SK-N-SH (cell line): ENCODE measurements around the gene UBC. TPM values are rescaled to one million over a fixed set of nuclear protein-coding genes. Genes with fewer than 3 reads are reported as not detected.

Source experiments
- CTCF ChIA-PET: fragments of 300-600, 350-600 bp; formaldehyde crosslinking; extraction: SDS; loops from one replicate; lab custom pipeline; 2021; lab: Yijun Ruan, JAX
- POLR2A ChIA-PET: fragments of 350-600 bp; sonication (Branson Sonifier 250); formaldehyde crosslinking; extraction: SDS; loops from one replicate; lab custom pipeline; 2020; ENCODE audit warnings: antibody characterized with exemption, inconsistent platforms; lab: Yijun Ruan, JAX
- DNase-seq: peaks from one replicate; pipeline ENCODE4 v3.0.0; 2012
- H2AFZ ChIP-seq: fragments of 200-600 bp; sonication (generic); 2 replicates; pipeline ENCODE4 v1.8.1; 2016; ENCODE audit warnings: antibody characterized with exemption, mild to moderate bottlenecking, low read depth
- H3F3A ChIP-seq: fragments of 200-600 bp; sonication (generic); replicated peaks from 2 replicates; pipeline ENCODE3; 2016; ENCODE audit warnings: antibody characterized with exemption, mild to moderate bottlenecking; ENCODE audit not compliant: insufficient read depth
- H3K27ac ChIP-seq, 2 experiments: fragments of 200-500 bp in 1 of 2; fragments of 200-600 bp in 1 of 2; sonication (Bioruptor generic) in 1 of 2; sonication (generic), shearing (Covaris generic) in 1 of 2; 2 replicates each; pipeline versions ENCODE4 v1.5.1 to v1.6.1; 2014 to 2016; ENCODE audit warnings: low read depth in 2 of 2, inconsistent platforms in 1 of 2, low read length in 1 of 2, mild to moderate bottlenecking in 1 of 2, mixed read lengths in 1 of 2
- H3K27me3 ChIP-seq: fragments of 200-600 bp; sonication (generic), shearing (Covaris generic); 2 replicates; pipeline ENCODE4 v1.6.1; 2016; ENCODE audit warnings: mixed run types; ENCODE audit not compliant: insufficient read depth
- H3K36me3 ChIP-seq, 2 experiments: fragments of 200-500 bp in 1 of 2; fragments of 200-600 bp in 1 of 2; sonication (Bioruptor generic) in 1 of 2; sonication (generic) in 1 of 2; replicated peaks in 1 of 2; 2 replicates each; pipeline versions ENCODE3 to v1.5.1; 2014 to 2016; ENCODE audit warnings: low read length in 1 of 2, mild to moderate bottlenecking in 1 of 2; ENCODE audit not compliant: insufficient read depth in 2 of 2, control insufficient read depth in 1 of 2
- H3K4me1 ChIP-seq, 2 experiments: fragments of 200-500 bp in 1 of 2; fragments of 200-600 bp in 1 of 2; sonication (Bioruptor generic) in 1 of 2; sonication (generic), shearing (Covaris generic) in 1 of 2; 2 replicates each; pipeline versions ENCODE4 v1.5.1 to v1.6.1; 2014 to 2016; ENCODE audit warnings: low read depth in 1 of 2, low read length in 1 of 2, mixed run types in 1 of 2; ENCODE audit not compliant: insufficient read depth in 2 of 2, control insufficient read depth in 1 of 2
- H3K4me2 ChIP-seq: fragments of 200-600 bp; sonication (generic), shearing (Covaris generic); 2 replicates; pipeline ENCODE4 v1.6.1; 2017; ENCODE audit warnings: mixed run types
- H3K4me3 ChIP-seq, 2 experiments: fragments of 200-500 bp in 1 of 2; fragments of 200-600 bp in 1 of 2; sonication (Bioruptor generic) in 1 of 2; sonication (generic), shearing (Covaris generic) in 1 of 2; 2 replicates each; pipeline versions ENCODE4 v1.5.1 to v1.8.1; 2014 to 2016; ENCODE audit warnings: low read depth in 2 of 2, inconsistent platforms in 1 of 2, low read length in 1 of 2, mild to moderate bottlenecking in 1 of 2, mixed read lengths in 1 of 2, moderate library complexity in 1 of 2
- H3K79me2 ChIP-seq: fragments of 200-600 bp; sonication (generic); 2 replicates; pipeline ENCODE4 v1.8.1; 2017; ENCODE audit warnings: mild to moderate bottlenecking; ENCODE audit not compliant: insufficient read depth
- H3K9ac ChIP-seq: fragments of 200-600 bp; sonication (generic); 2 replicates; pipeline ENCODE4 v1.6.1; 2017; ENCODE audit warnings: mixed run types
- H3K9me2 ChIP-seq: fragments of 200-600 bp; sonication (generic); 2 replicates; pipeline ENCODE4 v1.6.1; 2017; ENCODE audit warnings: mixed run types
- H3K9me3 ChIP-seq: fragments of 200-600 bp; sonication (generic); 2 replicates; pipeline ENCODE4 v1.6.1; 2017; ENCODE audit warnings: mixed run types, mild to moderate bottlenecking, moderate library complexity
- H4K20me1 ChIP-seq: fragments of 200-600 bp; sonication (generic); 2 replicates; pipeline ENCODE4 v1.6.1; 2017; ENCODE audit warnings: mild to moderate bottlenecking, mixed run types; ENCODE audit not compliant: insufficient read depth
- CHD2 ChIP-seq: fragments of 150-350 bp; IDR thresholded peaks from 2 replicates; pipeline ENCODE4 v1.6.1; 2018; ENCODE audit warnings: low read length; ENCODE audit not compliant: partially characterized antibody
- EZH2phosphoT487 ChIP-seq: fragments of 200-600 bp; sonication (generic); IDR thresholded peaks from 2 replicates; pipeline ENCODE4 v1.6.1; 2017; ENCODE audit warnings: low read depth, mixed run types, mild to moderate bottlenecking, antibody characterized with exemption, moderate library complexity, borderline replicate concordance
- FOSL2 ChIP-seq: IDR thresholded peaks from 2 replicates; pipeline ENCODE4 v1.4.0; 2012; ENCODE audit warnings: low read depth, mild to moderate bottlenecking, moderate library complexity, borderline replicate concordance
- FOXJ3 ChIP-seq: sonication (generic); formaldehyde crosslinking; IDR thresholded peaks from 2 replicates; pipeline ENCODE4 v1.5.1; 2020; ENCODE audit warnings: mild to moderate bottlenecking, missing genetic modification reagents
- GABPA ChIP-seq: IDR thresholded peaks from 2 replicates; pipeline ENCODE4 v1.4.0; 2012; ENCODE audit warnings: low read depth, mild to moderate bottlenecking
- JUND ChIP-seq: IDR thresholded peaks from 2 replicates; pipeline ENCODE4 v1.4.0; 2012
- MEF2A ChIP-seq: IDR thresholded peaks from 2 replicates; pipeline ENCODE4 v1.4.0; 2012; ENCODE audit warnings: low read depth, borderline replicate concordance
- NFIC ChIP-seq: IDR thresholded peaks from 2 replicates; pipeline ENCODE4 v1.4.0; 2012; ENCODE audit warnings: borderline replicate concordance
- RAD21 ChIP-seq: IDR thresholded peaks from 2 replicates; pipeline ENCODE4 v1.6.1; 2012; ENCODE audit warnings: mild to moderate bottlenecking, low read length
- RFX5 ChIP-seq: IDR thresholded peaks from 2 replicates; pipeline ENCODE4 v1.6.1; 2012; ENCODE audit warnings: mild to moderate bottlenecking, improper control_type of control experiment, low read length
- RXRA ChIP-seq: IDR thresholded peaks from 2 replicates; pipeline ENCODE4 v1.4.0; 2012; ENCODE audit warnings: low read depth, mild to moderate bottlenecking, borderline replicate concordance
- SMC3 ChIP-seq: IDR thresholded peaks from 2 replicates; pipeline ENCODE4 v1.6.1; 2012; ENCODE audit warnings: low read depth, low read length, improper control_type of control experiment
- TCF12 ChIP-seq: IDR thresholded peaks from 2 replicates; pipeline ENCODE4 v1.4.0; 2012
- YY1 ChIP-seq: IDR thresholded peaks from 2 replicates; pipeline ENCODE4 v1.4.0; 2012; ENCODE audit warnings: low read depth, mild to moderate bottlenecking
- WGBS: methylation state at CpG from one replicate; pipeline ENCODE4 v1.1.6; 2017; ENCODE audit warnings: low lambda C conversion rate; 5-methylcytosine and 5-hydroxymethylcytosine counted together
- polyA plus RNA-seq, 3 experiments: library from polyadenylated mRNA; depleted of rRNA; stranded (reverse); fragments of >200 nt; gene quantifications; 2 replicates each; pipeline ENCODE4 v1.2.3, GENCODE V29; 2012
- TF ChIP-seq, protein P1 (sequence below): fragments of 150-350 bp; IDR thresholded peaks from 2 replicates; pipeline ENCODE4 v1.6.1; 2016; ENCODE audit warnings: mild to moderate bottlenecking, low read depth, low read length
- TF ChIP-seq, protein P2 (sequence below): fragments of 200-600 bp; sonication (generic); IDR thresholded peaks from 2 replicates; pipeline ENCODE4 v1.6.1; 2017; ENCODE audit warnings: antibody characterized with exemption, mild to moderate bottlenecking, moderate library complexity
- TF ChIP-seq, protein P3 (sequence below): IDR thresholded peaks from 2 replicates; pipeline ENCODE4; 2012

The UBC gene
- polyA plus RNA-seq, 1 of the 3 experiments (the other 2 are of a cell fraction): 1,327 TPM

DNA sequence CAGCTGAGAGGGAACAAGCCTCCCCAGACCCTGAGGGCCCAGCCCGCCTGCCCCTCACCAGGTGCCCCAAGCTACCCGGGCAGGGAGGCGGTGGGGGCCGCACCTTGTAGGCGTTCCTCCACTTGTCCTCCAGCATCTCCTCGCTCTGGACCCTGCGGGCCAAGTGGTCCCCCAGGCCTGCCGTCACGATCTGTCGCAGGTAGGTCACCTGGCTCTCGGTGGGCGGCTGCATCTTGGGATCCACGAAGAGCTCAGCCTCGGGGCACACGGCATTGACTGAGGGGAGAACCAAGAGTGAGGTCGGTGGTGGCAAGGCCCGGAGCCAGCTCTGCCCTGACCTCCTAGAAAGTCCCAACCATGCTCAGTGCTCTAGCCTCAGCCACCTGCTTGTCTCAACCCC, 37.8 kb upstream of the UBC start:
- 98% methylated on average over 11 of the region's 17 CpGs for WGBS
- no peaks in the 10 kb centered on the region for H3K27me3 ChIP-seq
- TF ChIP-seq EZH2phosphoT487 (no peak), RXRA (no peak), MEF2A (no peak), TCF12 (no peak), GABPA (no peak)
- TF ChIP-seq, protein P1, sequence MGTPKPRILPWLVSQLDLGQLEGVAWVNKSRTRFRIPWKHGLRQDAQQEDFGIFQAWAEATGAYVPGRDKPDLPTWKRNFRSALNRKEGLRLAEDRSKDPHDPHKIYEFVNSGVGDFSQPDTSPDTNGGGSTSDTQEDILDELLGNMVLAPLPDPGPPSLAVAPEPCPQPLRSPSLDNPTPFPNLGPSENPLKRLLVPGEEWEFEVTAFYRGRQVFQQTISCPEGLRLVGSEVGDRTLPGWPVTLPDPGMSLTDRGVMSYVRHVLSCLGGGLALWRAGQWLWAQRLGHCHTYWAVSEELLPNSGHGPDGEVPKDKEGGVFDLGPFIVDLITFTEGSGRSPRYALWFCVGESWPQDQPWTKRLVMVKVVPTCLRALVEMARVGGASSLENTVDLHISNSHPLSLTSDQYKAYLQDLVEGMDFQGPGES: no peak
- no peaks in the 10 kb centered on the region for H3K9me2 ChIP-seq
- ChIA-PET CTCF (interaction anchor here (0.8 to 5.2 kb wide), 3 partner anchors 12 to 46 kb away, joined by 3 to 31 read pairs (median 4); no protein-coding TSS in a partner anchor), POLR2A (no interaction called here)
- H3F3A ChIP-seq: no peaks in the 10 kb centered on the region
- no peaks in the 10 kb centered on the region for H4K20me1 ChIP-seq
- no peak overlapping the region for H3K4me2 ChIP-seq
- DNase-seq: peak; percentile 21
- H3K9ac ChIP-seq: no peak overlapping the region
- no peaks in the 10 kb centered on the region for H3K4me1 ChIP-seq
- no peak overlapping the region for H3K4me3 ChIP-seq
- H2AFZ ChIP-seq: no peak overlapping the region
- H3K36me3 ChIP-seq: peaks cover 16 to 44% of the 10 kb centered on the region in 2 experiments
- H3K9me3 ChIP-seq: no peaks in the 10 kb centered on the region
- H3K79me2 ChIP-seq: no peaks in the 10 kb centered on the region
- H3K27ac ChIP-seq: no peak overlapping the region

DNA sequence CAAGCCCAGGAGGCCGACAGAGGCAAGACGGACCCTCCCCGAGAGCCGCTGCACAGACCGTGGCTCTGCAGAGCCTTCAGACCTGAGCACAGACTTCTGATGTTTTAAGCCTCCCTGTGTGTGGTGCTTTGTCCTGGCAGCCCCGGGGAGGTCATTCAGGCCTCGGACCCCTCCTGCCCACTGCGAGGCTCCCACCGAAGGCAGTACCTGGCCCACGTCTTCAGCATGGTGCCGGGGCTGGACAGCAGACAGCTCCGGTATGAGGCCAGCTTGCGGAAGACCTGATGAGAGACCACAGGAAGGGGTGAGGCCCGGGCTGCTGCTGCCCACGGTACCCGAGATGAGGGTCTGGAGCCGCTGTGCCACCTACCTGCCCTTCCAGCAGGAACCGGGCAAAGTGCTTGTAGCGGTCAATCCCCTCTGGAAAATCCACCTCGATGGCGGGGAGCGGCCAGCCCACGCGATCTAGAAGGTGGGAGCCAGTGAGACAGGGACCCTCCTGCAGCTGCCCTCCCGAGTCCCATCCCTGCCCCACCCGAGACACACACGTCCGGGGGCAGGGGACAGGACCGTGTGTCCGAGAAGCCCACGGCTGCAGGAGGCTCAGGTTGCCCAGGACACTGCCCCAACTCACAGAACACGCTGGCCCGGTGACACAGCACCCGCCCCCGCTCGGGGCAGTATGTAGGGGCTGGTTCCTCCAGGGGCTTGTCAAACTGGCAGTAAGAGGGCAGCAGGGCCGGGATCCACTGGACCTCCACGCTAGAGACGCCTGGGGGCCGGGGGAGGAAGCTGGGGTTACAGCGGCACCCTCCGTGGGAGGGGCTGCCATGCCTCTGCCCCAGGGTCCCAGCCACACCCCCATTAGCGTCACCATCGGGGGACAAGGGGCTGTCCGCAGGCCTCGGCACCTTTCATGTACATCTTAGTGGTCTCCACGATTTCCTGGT, 35.6 kb upstream of the UBC start:
- no peaks in the 10 kb centered on the region for H4K20me1 ChIP-seq
- H3K36me3 ChIP-seq: peaks cover 14 to 31% of the 10 kb centered on the region in 2 experiments
- no peaks in the 10 kb centered on the region for H3K9me3 ChIP-seq
- peak; percentile 16 for DNase-seq
- TF ChIP-seq NFIC: no peak
- no peak for TF ChIP-seq CHD2
- TF ChIP-seq, protein P2, sequence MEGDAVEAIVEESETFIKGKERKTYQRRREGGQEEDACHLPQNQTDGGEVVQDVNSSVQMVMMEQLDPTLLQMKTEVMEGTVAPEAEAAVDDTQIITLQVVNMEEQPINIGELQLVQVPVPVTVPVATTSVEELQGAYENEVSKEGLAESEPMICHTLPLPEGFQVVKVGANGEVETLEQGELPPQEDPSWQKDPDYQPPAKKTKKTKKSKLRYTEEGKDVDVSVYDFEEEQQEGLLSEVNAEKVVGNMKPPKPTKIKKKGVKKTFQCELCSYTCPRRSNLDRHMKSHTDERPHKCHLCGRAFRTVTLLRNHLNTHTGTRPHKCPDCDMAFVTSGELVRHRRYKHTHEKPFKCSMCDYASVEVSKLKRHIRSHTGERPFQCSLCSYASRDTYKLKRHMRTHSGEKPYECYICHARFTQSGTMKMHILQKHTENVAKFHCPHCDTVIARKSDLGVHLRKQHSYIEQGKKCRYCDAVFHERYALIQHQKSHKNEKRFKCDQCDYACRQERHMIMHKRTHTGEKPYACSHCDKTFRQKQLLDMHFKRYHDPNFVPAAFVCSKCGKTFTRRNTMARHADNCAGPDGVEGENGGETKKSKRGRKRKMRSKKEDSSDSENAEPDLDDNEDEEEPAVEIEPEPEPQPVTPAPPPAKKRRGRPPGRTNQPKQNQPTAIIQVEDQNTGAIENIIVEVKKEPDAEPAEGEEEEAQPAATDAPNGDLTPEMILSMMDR: no peak
- TF ChIP-seq, protein P1: no peak
- TF ChIP-seq RAD21: no peak
- no peak for TF ChIP-seq JUND
- no peak for TF ChIP-seq FOXJ3 (CRISPR knock-in tag)
- TF ChIP-seq YY1: no peak
- TF ChIP-seq FOSL2: no peak
- TF ChIP-seq GABPA: no peak
- TF ChIP-seq, protein P3, sequence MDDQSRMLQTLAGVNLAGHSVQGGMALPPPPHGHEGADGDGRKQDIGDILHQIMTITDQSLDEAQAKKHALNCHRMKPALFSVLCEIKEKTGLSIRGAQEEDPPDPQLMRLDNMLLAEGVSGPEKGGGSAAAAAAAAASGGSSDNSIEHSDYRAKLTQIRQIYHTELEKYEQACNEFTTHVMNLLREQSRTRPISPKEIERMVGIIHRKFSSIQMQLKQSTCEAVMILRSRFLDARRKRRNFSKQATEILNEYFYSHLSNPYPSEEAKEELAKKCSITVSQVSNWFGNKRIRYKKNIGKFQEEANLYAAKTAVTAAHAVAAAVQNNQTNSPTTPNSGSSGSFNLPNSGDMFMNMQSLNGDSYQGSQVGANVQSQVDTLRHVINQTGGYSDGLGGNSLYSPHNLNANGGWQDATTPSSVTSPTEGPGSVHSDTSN: no peak
- no peak for TF ChIP-seq SMC3
- TF ChIP-seq RFX5: no peak
- TF ChIP-seq, all 33 proteins: peak for 0
- Histone ChIP-seq H3K9me2 (no peaks in the 10 kb centered on the region), H3K27me3 (no peaks in the 10 kb centered on the region), H3K9ac (no peak overlapping the region), H3K27ac (no peak overlapping the region), H3K4me2 (no peak overlapping the region), H3K4me3 (no peak overlapping the region), H3K4me1 (no peaks in the 10 kb centered on the region), H3K79me2 (no peaks in the 10 kb centered on the region), H3F3A (no peaks in the 10 kb centered on the region), H2AFZ (no peak overlapping the region)
- ChIA-PET CTCF (interaction anchor here (1.9 kb wide), 1 partner anchor 9 kb away, joined by 7 read pairs; no protein-coding TSS in a partner anchor), POLR2A (no interaction called here)
- WGBS: 88% methylated on average over 26 of the region's 47 CpGs
